Colonic mucosa (tissue), 4 donors: ENCODE measurements around the gene ADAM12. TPM values are rescaled to one million over a fixed set of nuclear protein-coding genes. Genes with fewer than 3 reads are reported as not detected.
"Not testable (repeated sequence)": the region's sequence is repeated elsewhere in the genome, so short reads cannot be mapped to it uniquely, and the experiment has no call there.

Experiments
- DNase-seq: peaks from one replicate; pipeline ENCODE4 v3.0.0-alpha.2; 2020
- H3K27ac ChIP-seq: fragments of 200-600 bp; one replicate; pipeline ENCODE4 v1.8.0; 2021
- H3K27me3 ChIP-seq: fragments of 200-600 bp; one replicate; pipeline ENCODE4 v1.8.0; 2021
- H3K36me3 ChIP-seq: fragments of 200-600 bp; one replicate; pipeline ENCODE4 v1.8.0; 2021
- H3K4me1 ChIP-seq: fragments of 200-600 bp; one replicate; pipeline ENCODE4 v1.8.0; 2021; ENCODE audit warnings: mild to moderate bottlenecking
- H3K4me3 ChIP-seq: fragments of 200-600 bp; one replicate; pipeline ENCODE4 v1.8.0; 2021
- H3K9ac ChIP-seq, 2 donors: one replicate each; pipeline ENCODE4 v1.7.0; 2013; ENCODE audit warnings: control low read depth in 2 of 2, low read depth in 2 of 2, low read length in 2 of 2
- H3K9me3 ChIP-seq: fragments of 200-600 bp; one replicate; pipeline ENCODE4 v1.8.0; 2021
- CTCF ChIP-seq: fragments of 200-600 bp; IDR thresholded peaks from one replicate; pipeline ENCODE4 v1.8.0; 2022; ENCODE audit warnings: antibody characterized with exemption, mild to moderate bottlenecking
- intact Hi-C: fragments of 100-400 bp; cut with DNase I; formaldehyde crosslinking; loops from one replicate; pipeline ENCODE4 v1.14.1; 2022
- total RNA-seq, 2 donors: library from RNA; stranded (reverse); fragmentation: NEBNext Ultra II Directional in 1 of 2; extraction: Animal tissue kit (Norgen Biotek cat#: 25700) in 1 of 2; gene quantifications; one replicate each; pipeline ENCODE4 v1.2.1, GENCODE V29; 2021
- donor health status: healthy.
- donor health status: DM: no; HTN: no; CAD: no.
- donor health status: DM: no; HTN: no; CAD: no.

Gene ADAM12
- total RNA-seq, 2 donors from 2014 or later: 0.30 to 0.64 TPM

DNA sequence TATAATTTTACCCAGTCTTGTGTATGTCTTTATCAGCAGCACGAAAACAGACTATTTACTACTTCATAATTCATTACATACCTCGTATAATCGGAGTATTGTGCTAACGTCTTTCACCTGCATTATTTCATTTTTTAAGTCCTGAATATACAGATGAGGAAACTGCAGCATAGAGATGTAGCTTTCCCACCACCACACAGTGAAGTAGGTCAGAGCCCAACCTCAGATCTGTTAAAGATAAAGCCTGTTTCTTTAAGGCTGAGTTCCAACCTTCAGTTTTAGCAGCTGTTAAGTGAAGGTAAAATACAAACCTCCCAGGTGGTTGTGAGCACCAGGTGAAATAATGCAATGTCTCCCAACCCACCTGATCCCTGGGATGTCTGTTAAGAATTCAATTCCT lies 2.0 kb upstream of the ADAM12 start:
- DNase-seq: no peak
- no peak overlapping the region for H3K4me3 ChIP-seq
- H3K9me3 ChIP-seq: no peaks in the 10 kb centered on the region
- intact Hi-C loops: no loop called here
- H3K4me1 ChIP-seq: no peaks in the 10 kb centered on the region
- no peak overlapping the region for H3K9ac ChIP-seq
- no peak overlapping the region for H3K27ac ChIP-seq
- H3K36me3 ChIP-seq: no peaks in the 10 kb centered on the region
- no peak for TF ChIP-seq CTCF
- peaks cover 18% of the 10 kb centered on the region for H3K27me3 ChIP-seq

GRCh38 chr10:126387041-126387921 lies 996 bp downstream of the ADAM12 start:
- Histone ChIP-seq H3K36me3 (no peaks in the 10 kb centered on the region), H3K4me1 (no peaks in the 10 kb centered on the region), H3K9me3 (no peaks in the 10 kb centered on the region), H3K4me3 (peak overlapping the region; percentile 30), H3K27ac (no peak overlapping the region), H3K27me3 (peaks cover 18% of the 10 kb centered on the region), H3K9ac (no peak overlapping the region)
- peak; percentile 71 for TF ChIP-seq CTCF
- intact Hi-C loops: loop anchor here (5.0 to 10.0 kb wide), 2 partner anchors 118 to 405 kb away; no protein-coding TSS in a partner anchor
- peak; percentile 76 for DNase-seq

DNA sequence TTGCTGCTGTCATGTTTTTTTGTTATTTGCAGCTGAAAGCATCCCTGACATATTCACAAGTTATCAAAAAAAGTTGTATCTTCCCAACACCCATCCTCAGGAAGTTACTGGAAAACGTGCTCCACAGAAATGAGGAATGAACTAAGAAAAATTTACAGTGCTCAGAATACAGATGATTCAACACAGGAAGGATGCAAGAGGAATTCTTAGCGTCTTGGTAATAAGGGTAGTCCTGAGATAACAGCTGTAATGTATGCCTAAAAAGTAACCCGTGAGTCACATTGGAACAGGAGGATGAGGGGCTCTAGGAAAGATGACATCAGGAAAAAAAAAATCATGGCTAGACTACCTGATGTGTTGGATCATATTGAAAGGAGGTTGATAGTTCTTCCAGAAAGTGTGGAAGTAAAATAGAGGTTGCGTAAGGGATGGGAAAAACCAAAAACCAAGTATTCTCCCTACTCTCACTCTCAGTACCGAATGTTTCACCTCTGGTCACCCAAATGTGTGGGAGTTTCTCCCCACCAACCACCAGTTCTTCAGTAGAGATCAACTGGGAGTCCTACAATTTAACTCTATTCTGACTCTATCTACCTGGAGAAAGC lies 3.9 kb downstream of the ADAM12 start:
- no peaks in the 10 kb centered on the region for H3K4me1 ChIP-seq
- no peak overlapping the region for H3K9ac ChIP-seq
- TF ChIP-seq CTCF: no peak
- H3K9me3 ChIP-seq: no peaks in the 10 kb centered on the region
- H3K4me3 ChIP-seq: no peak overlapping the region
- intact Hi-C loops: loop anchor here (10.0 kb wide), 1 partner anchor 120 kb away; no protein-coding TSS in a partner anchor
- H3K27ac ChIP-seq: no peak overlapping the region
- H3K36me3 ChIP-seq: no peaks in the 10 kb centered on the region
- DNase-seq: no peak
- peaks cover 18% of the 10 kb centered on the region for H3K27me3 ChIP-seq

GRCh38 chr10:126380352-126381076 lies 7.8 kb downstream of the ADAM12 start:
- peaks cover 6% of the 10 kb centered on the region for H3K4me1 ChIP-seq
- no peak for TF ChIP-seq CTCF
- no peaks in the 10 kb centered on the region for H3K9me3 ChIP-seq
- H3K27ac ChIP-seq: no peak overlapping the region
- no peaks in the 10 kb centered on the region for H3K36me3 ChIP-seq
- H3K4me3 ChIP-seq: no peak overlapping the region
- intact Hi-C loops: loop anchor here (10.0 kb wide), 1 partner anchor 124 kb away; no protein-coding TSS in a partner anchor
- no peaks in the 10 kb centered on the region for H3K27me3 ChIP-seq
- no peak overlapping the region for H3K9ac ChIP-seq
- no peak for DNase-seq

- H3K9ac ChIP-seq, intact Hi-C loops, H3K4me3 ChIP-seq, H3K4me1 ChIP-seq, H3K36me3 ChIP-seq, H3K27me3 ChIP-seq, H3K9me3 ChIP-seq, DNase-seq, H3K27ac ChIP-seq: not testable (repeated sequence)
Observed at GRCh38 chr10:126379166-126379565, 9.1 kb downstream of the ADAM12 start.
